Brain microvascular endothelial cell (primary cell): ENCODE results near the gene HBG1.

Experiments
- DNase-seq: peaks from one replicate; pipeline ENCODE4 v3.0.0-alpha.2; 2020
- H3K27ac ChIP-seq: fragments of 250-450 bp; sonication (Bioruptor Pico); 2 replicates; pipeline ENCODE4 v1.5.1; 2020; ENCODE audit warnings: mild to moderate bottlenecking, moderate library complexity
- H3K27me3 ChIP-seq: fragments of 250-450 bp; sonication (Bioruptor Pico); replicated peaks from 2 replicates; pipeline ENCODE4 v1.5.1; 2020; ENCODE audit warnings: mild to moderate bottlenecking
- H3K36me3 ChIP-seq: fragments of 250-450 bp; sonication (Bioruptor Pico); replicated peaks from 2 replicates; pipeline ENCODE4 v1.5.1; 2020; ENCODE audit warnings: mild to moderate bottlenecking
- H3K4me3 ChIP-seq: 2 replicates; pipeline ENCODE4 v1.5.1; 2011; ENCODE audit warnings: low read depth, mild to moderate bottlenecking, control low read depth, low read length, moderate library complexity
- in situ Hi-C: cut with HindIII; loops from 2 replicates; pipeline ENCODE4 v1.10.0; 2017; ENCODE audit warnings: low sequenced_read_pairs, low pct_ligation_motif_present
- TF ChIP-seq, protein P1 (sequence below): IDR thresholded peaks from 2 replicates; pipeline ENCODE4 v1.5.1; 2011; ENCODE audit warnings: low read depth, mild to moderate bottlenecking, moderate library complexity, low read length, control low read depth, inconsistent platforms; ENCODE audit errors: missing control alignments

Gene HBG1

DNA sequence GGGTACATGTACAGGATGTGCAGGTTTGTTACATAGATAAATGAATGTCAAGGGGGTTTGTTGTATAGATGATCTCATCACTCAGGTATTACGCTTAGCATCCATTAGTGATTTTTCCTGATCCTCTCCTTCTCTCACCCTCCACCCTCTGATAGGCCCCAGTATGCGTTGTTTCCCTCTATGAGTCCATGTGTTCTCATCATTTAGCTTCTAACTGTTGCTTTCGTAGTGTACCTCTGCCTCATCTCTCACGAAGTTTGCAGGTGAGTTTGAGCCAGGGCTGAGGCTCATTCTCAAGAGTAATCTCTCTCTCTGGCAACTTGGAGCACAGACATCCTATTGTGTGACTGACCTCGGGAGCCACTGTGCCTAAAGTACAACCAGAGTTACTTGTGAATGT lies 24.7 kb upstream of the HBG1 start:
- H3K27me3 ChIP-seq = no peaks in the 10 kb centered on the region
- H3K4me3 ChIP-seq = no peak overlapping the region

DNA sequence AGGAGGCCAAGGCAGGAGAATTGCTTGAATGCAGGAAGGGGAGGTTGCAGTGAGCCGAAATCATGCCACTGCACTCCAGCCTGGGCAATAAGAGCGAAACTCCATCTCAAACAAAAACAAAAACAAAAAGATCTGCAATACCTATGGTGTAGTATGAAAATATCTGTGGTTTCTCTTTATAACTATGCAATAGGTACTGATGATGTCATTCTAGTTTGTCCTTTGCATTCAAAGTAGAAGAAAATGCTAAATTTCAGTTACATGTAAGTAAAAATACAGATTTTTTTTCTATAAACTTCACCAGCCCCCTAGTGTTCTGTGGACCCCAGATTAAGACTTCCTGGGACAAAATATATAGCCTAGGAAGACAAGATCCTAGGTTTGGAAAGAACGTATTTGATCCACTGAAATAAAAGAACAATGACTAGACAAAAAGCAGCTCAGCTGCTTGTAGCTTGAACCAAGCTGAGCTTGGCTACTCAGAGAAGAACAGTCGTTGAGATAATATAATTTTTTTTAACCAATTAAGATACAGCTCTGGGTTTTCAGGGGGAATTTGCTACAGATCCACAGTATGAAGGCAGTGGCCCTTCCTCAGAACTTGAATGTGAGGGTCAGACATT lies 22.8 kb upstream of the HBG1 start:
- TF ChIP-seq, protein P1, sequence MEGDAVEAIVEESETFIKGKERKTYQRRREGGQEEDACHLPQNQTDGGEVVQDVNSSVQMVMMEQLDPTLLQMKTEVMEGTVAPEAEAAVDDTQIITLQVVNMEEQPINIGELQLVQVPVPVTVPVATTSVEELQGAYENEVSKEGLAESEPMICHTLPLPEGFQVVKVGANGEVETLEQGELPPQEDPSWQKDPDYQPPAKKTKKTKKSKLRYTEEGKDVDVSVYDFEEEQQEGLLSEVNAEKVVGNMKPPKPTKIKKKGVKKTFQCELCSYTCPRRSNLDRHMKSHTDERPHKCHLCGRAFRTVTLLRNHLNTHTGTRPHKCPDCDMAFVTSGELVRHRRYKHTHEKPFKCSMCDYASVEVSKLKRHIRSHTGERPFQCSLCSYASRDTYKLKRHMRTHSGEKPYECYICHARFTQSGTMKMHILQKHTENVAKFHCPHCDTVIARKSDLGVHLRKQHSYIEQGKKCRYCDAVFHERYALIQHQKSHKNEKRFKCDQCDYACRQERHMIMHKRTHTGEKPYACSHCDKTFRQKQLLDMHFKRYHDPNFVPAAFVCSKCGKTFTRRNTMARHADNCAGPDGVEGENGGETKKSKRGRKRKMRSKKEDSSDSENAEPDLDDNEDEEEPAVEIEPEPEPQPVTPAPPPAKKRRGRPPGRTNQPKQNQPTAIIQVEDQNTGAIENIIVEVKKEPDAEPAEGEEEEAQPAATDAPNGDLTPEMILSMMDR = no peak
- H3K4me3 ChIP-seq = no peak overlapping the region
- in situ Hi-C loops = no loop called here
- no peaks in the 10 kb centered on the region for H3K36me3 ChIP-seq
- H3K27ac ChIP-seq = no peak overlapping the region
- no peaks in the 10 kb centered on the region for H3K27me3 ChIP-seq
- DNase-seq = no peak

More for the DNA sequence above, 24.7 kb upstream of the HBG1 start:
- DNase-seq = no peak
- TF ChIP-seq, protein P1 = no peak
- H3K36me3 ChIP-seq = no peaks in the 10 kb centered on the region
- H3K27ac ChIP-seq = no peak overlapping the region
- in situ Hi-C loops = no loop called here

GRCh38 chr11:5269715-5270147 lies 20.1 kb upstream of the HBG1 start, which contains the start of gene HBE1:
Gene HBE1, minus strand, starts transcription at chr11:5269945. Its CDS starts 55 bp downstream, at chr11:5269890.
- in situ Hi-C loops = no loop called here
- no peak within 1 kb of the TSS for H3K4me3 ChIP-seq
- no peaks in the 10 kb centered on the region for H3K27me3 ChIP-seq
- TF ChIP-seq, protein P1 = no peak
- no peak within 1 kb of the TSS for H3K27ac ChIP-seq
- no peaks in the 10 kb centered on the region for H3K36me3 ChIP-seq
- DNase-seq = no peak

GRCh38 chr11:5267033-5267563 lies 17.4 kb upstream of the HBG1 start:
- Histone ChIP-seq H3K27ac (no peak overlapping the region), H3K27me3 (no peaks in the 10 kb centered on the region), H3K36me3 (no peaks in the 10 kb centered on the region), H3K4me3 (no peak overlapping the region)
- TF ChIP-seq, protein P1 = no peak
- DNase-seq = no peak
- in situ Hi-C loops = no loop called here

DNA sequence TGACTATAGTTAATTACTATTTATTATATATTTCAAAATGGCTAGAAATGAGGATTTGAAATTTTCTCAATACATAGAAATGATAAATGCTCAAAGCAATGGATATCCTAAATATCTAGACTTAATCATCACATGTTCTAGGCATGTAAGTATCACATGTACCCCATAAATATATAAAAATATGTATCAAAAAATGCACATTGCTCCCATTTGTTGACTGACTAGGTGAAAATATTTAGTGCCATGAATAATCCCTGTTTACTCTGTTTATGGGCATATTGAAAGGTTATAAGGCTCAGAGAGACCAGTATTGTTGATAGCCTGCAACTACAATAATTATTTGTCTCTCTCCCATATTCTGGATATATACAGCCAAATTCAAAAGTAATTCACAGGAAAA lies 17.0 kb upstream of the HBG1 start:
- in situ Hi-C loops = no loop called here
- no peak overlapping the region for H3K4me3 ChIP-seq
- DNase-seq = no peak
- TF ChIP-seq, protein P1 = no peak
- no peaks in the 10 kb centered on the region for H3K27me3 ChIP-seq
- H3K27ac ChIP-seq = no peak overlapping the region
- H3K36me3 ChIP-seq = no peaks in the 10 kb centered on the region

GRCh38 chr11:5265832-5266231 lies 16.2 kb upstream of the HBG1 start:
- in situ Hi-C loops = no loop called here

More at GRCh38 chr11:5265832-5266231, 16.2 kb upstream of the HBG1 start:
- H3K4me3 ChIP-seq = no peak overlapping the region
- no peaks in the 10 kb centered on the region for H3K27me3 ChIP-seq
- H3K36me3 ChIP-seq = no peaks in the 10 kb centered on the region
- no peak for DNase-seq
- H3K27ac ChIP-seq = no peak overlapping the region
- TF ChIP-seq, protein P1 = no peak
